ENCODE data around the gene ICE2. TPM values are rescaled to one million over a fixed set of nuclear protein-coding genes. Genes with fewer than 3 reads are reported as not detected.
A peak's percentile ranks its signal among the peaks of the same experiment; 100 is the strongest.
"Not testable (repeated sequence)": the region's sequence is repeated elsewhere in the genome, so short reads cannot be mapped to it uniquely, and the experiment has no call there.

The ICE2 gene
- total and polyA plus RNA-seq, 3 experiments from 2014 or later: 51.7 to 59.5 (median 57.5) TPM

- H3K27me3 Mint-ChIP-seq; H3K27ac ChIP-seq (ENCODE audit: low read depth, low read length); H3K9me3 Mint-ChIP-seq; H3K36me3 ChIP-seq (ENCODE audit: insufficient read depth, low read length); POLR2A ChIA-PET; H3K36me3 Mint-ChIP-seq; H3K4me3 ChIP-seq (ENCODE audit: low read length); CTCF ChIA-PET; H3K9me3 ChIP-seq (ENCODE audit: low read length); H3K27me3 ChIP-seq (ENCODE audit: insufficient read depth, low read length, poor library complexity, severe bottlenecking); H3K4me3 Mint-ChIP-seq; DNase-seq: not testable (repeated sequence)
- peak overlapping the region in 1 of 8 donors; percentile 68 for H3K27ac Mint-ChIP-seq
- peaks cover 20 to 24% (median 23%) of the 10 kb centered on the region in 3 donors for H3K4me1 Mint-ChIP-seq
- peaks cover 17% of the 10 kb centered on the region for H3K4me1 ChIP-seq (ENCODE audit: insufficient read depth, low read length)
Measured at GRCh38 chr15:60404351-60404750, 74.6 kb downstream of the ICE2 start.

- Histone ChIP-seq H3K4me1 (ENCODE audit: insufficient read depth, low read length) (peaks cover 21% of the 10 kb centered on the region), H3K36me3 (ENCODE audit: insufficient read depth, low read length) (no peaks in the 10 kb centered on the region), H3K27me3 (ENCODE audit: insufficient read depth, low read length, poor library complexity, severe bottlenecking) (no peaks in the 10 kb centered on the region), H3K4me3 (ENCODE audit: low read length) (no peak overlapping the region), H3K27ac (ENCODE audit: low read depth, low read length) (no peak overlapping the region), H3K9me3 (ENCODE audit: low read length) (no peaks in the 10 kb centered on the region)
- peaks cover 0 to 12% (median 0%) of the 10 kb centered on the region in 3 donors for H3K36me3 Mint-ChIP-seq
- ChIA-PET POLR2A (no interaction called here), CTCF (no interaction called here)
- peak overlapping the region in 1 of 7 donors; percentile 66 for H3K4me3 Mint-ChIP-seq
- peaks cover 0 to 8% (median 2%) of the 10 kb centered on the region in 5 donors for H3K9me3 Mint-ChIP-seq
- H3K4me1 Mint-ChIP-seq: peaks cover 26 to 31% (median 27%) of the 10 kb centered on the region in 3 donors
- no peak for DNase-seq
- H3K27me3 Mint-ChIP-seq: peaks cover 0 to 14% of the 10 kb centered on the region in 2 donors
- H3K27ac Mint-ChIP-seq: peak overlapping the region in 1 of 8 donors; percentile 99
Measured at GRCh38 chr15:60400944-60401343, 78.0 kb downstream of the ICE2 start.

GRCh38 chr15:60399931-60400330 is 79.0 kb downstream of the ICE2 start:
- H3K36me3 ChIP-seq (ENCODE audit: insufficient read depth, low read length): no peaks in the 10 kb centered on the region
- no peaks in the 10 kb centered on the region for H3K9me3 ChIP-seq (ENCODE audit: low read length)
- Mint-ChIP-seq H3K4me3 (peak overlapping the region in 4 of 7 donors; percentile 85 to 98 (median 93)), H3K36me3 (peaks cover 0 to 21% (median 2%) of the 10 kb centered on the region in 3 donors), H3K9me3 (peaks cover 0 to 8% (median 2%) of the 10 kb centered on the region in 5 donors), H3K27ac (peak overlapping the region in 5 of 8 donors; percentile 23 to 99 (median 57)), H3K4me1 (peaks cover 34 to 41% (median 37%) of the 10 kb centered on the region in 3 donors), H3K27me3 (peaks cover 0 to 14% of the 10 kb centered on the region in 2 donors)
- no peaks in the 10 kb centered on the region for H3K27me3 ChIP-seq (ENCODE audit: insufficient read depth, low read length, poor library complexity, severe bottlenecking)
- no peak overlapping the region for H3K4me3 ChIP-seq (ENCODE audit: low read length)
- ChIA-PET CTCF (no interaction called here), POLR2A (no interaction called here)
- no peak for DNase-seq
- no peak overlapping the region for H3K27ac ChIP-seq (ENCODE audit: low read depth, low read length)
- peaks cover 21% of the 10 kb centered on the region for H3K4me1 ChIP-seq (ENCODE audit: insufficient read depth, low read length)

- Mint-ChIP-seq H3K9me3 (peaks cover 0 to 8% (median 2%) of the 10 kb centered on the region in 5 donors), H3K36me3 (peaks cover 0 to 26% (median 2%) of the 10 kb centered on the region in 3 donors), H3K4me3 (peak overlapping the region; percentile 85 to 98 (median 93)), H3K27ac (peak overlapping the region; percentile 88 to 99 (median 96)), H3K4me1 (peaks cover 38 to 47% (median 43%) of the 10 kb centered on the region in 3 donors), H3K27me3 (peaks cover 0 to 14% of the 10 kb centered on the region in 2 donors)
- no peaks in the 10 kb centered on the region for H3K9me3 ChIP-seq (ENCODE audit: low read length)
- H3K27ac ChIP-seq (ENCODE audit: low read depth, low read length): peak overlapping the region; percentile 90
- no peaks in the 10 kb centered on the region for H3K36me3 ChIP-seq (ENCODE audit: insufficient read depth, low read length)
- no peaks in the 10 kb centered on the region for H3K27me3 ChIP-seq (ENCODE audit: insufficient read depth, low read length, poor library complexity, severe bottlenecking)
- CTCF ChIA-PET: interaction anchor here (1.8 kb wide), 1 partner anchor 41 kb away, joined by 5 read pairs; no protein-coding TSS in a partner anchor
- POLR2A ChIA-PET: interaction anchor here (2.0 kb wide), 1 partner anchor 79 kb away, joined by 9 read pairs; the partner anchor contains the start of gene ICE2
- peaks cover 21% of the 10 kb centered on the region for H3K4me1 ChIP-seq (ENCODE audit: insufficient read depth, low read length)
- DNase-seq: peak in 1 of 5 donors; percentile 4
- peak overlapping the region; percentile 62 for H3K4me3 ChIP-seq (ENCODE audit: low read length)
Measured at GRCh38 chr15:60399246-60399915, 79.6 kb downstream of the ICE2 start.

- H3K9me3 ChIP-seq (ENCODE audit: low read length): no peaks in the 10 kb centered on the region
- H3K36me3 ChIP-seq (ENCODE audit: insufficient read depth, low read length): no peaks in the 10 kb centered on the region
- Mint-ChIP-seq H3K4me3 (peak within 1 kb of the TSS; percentile 85 to 98 (median 96)), H3K4me1 (peaks cover 50 to 61% (median 56%) of the 10 kb centered on the region in 3 donors), H3K27ac (peak within 1 kb of the TSS; percentile 93 to 99 (median 96)), H3K9me3 (peaks cover 0 to 8% (median 2%) of the 10 kb centered on the region in 5 donors), H3K27me3 (peaks cover 0 to 14% of the 10 kb centered on the region in 2 donors), H3K36me3 (peaks cover 2 to 37% (median 3%) of the 10 kb centered on the region in 3 donors)
- DNase-seq: peak; percentile 65 to 94 (median 83)
- H3K4me3 ChIP-seq (ENCODE audit: low read length): peak within 1 kb of the TSS; percentile 76
- H3K4me1 ChIP-seq (ENCODE audit: insufficient read depth, low read length): peaks cover 27% of the 10 kb centered on the region
- peak within 1 kb of the TSS; percentile 90 for H3K27ac ChIP-seq (ENCODE audit: low read depth, low read length)
- POLR2A ChIA-PET: interaction anchor here (0.5 to 2.0 kb wide), 10 partner anchors 9 to 1698 kb away, joined by 3 to 9 read pairs (median 4); partner anchors contain the start of genes BNIP2 and ICE2
- CTCF ChIA-PET: interaction anchor here (0.6 to 1.8 kb wide), 5 partner anchors 10 to 739 kb away, joined by 3 to 7 read pairs (median 4); no protein-coding TSS in a partner anchor
- H3K27me3 ChIP-seq (ENCODE audit: insufficient read depth, low read length, poor library complexity, severe bottlenecking): no peaks in the 10 kb centered on the region
Measured at GRCh38 chr15:60397772-60398445, 81.0 kb downstream of the ICE2 start, which contains the start of gene ANXA2. TSS of gene ANXA2 (minus strand) at chr15:60397986. CDS start at chr15:60386075, 11,911 bp downstream.

- POLR2A ChIA-PET: interaction anchor here (0.7 to 2.0 kb wide), 6 partner anchors 10 to 708 kb away, joined by 3 to 9 read pairs (median 4); partner anchors contain the start of genes BNIP2 and ICE2
- H3K27ac Mint-ChIP-seq: peak overlapping the region; percentile 92 to 99 (median 94)
- peak overlapping the region; percentile 76 for H3K4me3 ChIP-seq (ENCODE audit: low read length)
- H3K36me3 ChIP-seq (ENCODE audit: insufficient read depth, low read length): no peaks in the 10 kb centered on the region
- CTCF ChIA-PET: interaction anchor here (1.3 to 1.8 kb wide), 3 partner anchors 12 to 47 kb away, joined by 3 to 5 read pairs (median 4); no protein-coding TSS in a partner anchor
- peaks cover 32% of the 10 kb centered on the region for H3K4me1 ChIP-seq (ENCODE audit: insufficient read depth, low read length)
- H3K27me3 ChIP-seq (ENCODE audit: insufficient read depth, low read length, poor library complexity, severe bottlenecking): no peaks in the 10 kb centered on the region
- H3K9me3 ChIP-seq (ENCODE audit: low read length): no peaks in the 10 kb centered on the region
- H3K27me3 Mint-ChIP-seq: peaks cover 0 to 14% of the 10 kb centered on the region in 2 donors
- peaks cover 4 to 41% (median 4%) of the 10 kb centered on the region in 3 donors for H3K36me3 Mint-ChIP-seq
- peaks cover 57 to 68% (median 62%) of the 10 kb centered on the region in 3 donors for H3K4me1 Mint-ChIP-seq
- H3K4me3 Mint-ChIP-seq: peak overlapping the region; percentile 85 to 98 (median 96)
- H3K9me3 Mint-ChIP-seq: peaks cover 0 to 8% (median 2%) of the 10 kb centered on the region in 5 donors
- peak overlapping the region; percentile 90 for H3K27ac ChIP-seq (ENCODE audit: low read depth, low read length)
- DNase-seq: peak; percentile 8 to 68 (median 30)
Measured at GRCh38 chr15:60396958-60397771, 81.8 kb downstream of the ICE2 start.

GRCh38 chr15:60396560-60396957 is 82.4 kb downstream of the ICE2 start:
- Mint-ChIP-seq H3K4me1 (peaks cover 62 to 74% (median 68%) of the 10 kb centered on the region in 3 donors), H3K4me3 (peak overlapping the region; percentile 85 to 98 (median 96)), H3K9me3 (peaks cover 0 to 8% (median 2%) of the 10 kb centered on the region in 5 donors), H3K27ac (peak overlapping the region; percentile 10 to 99 (median 94)), H3K27me3 (peaks cover 0 to 14% of the 10 kb centered on the region in 2 donors), H3K36me3 (peaks cover 4 to 41% (median 4%) of the 10 kb centered on the region in 3 donors)
- ChIA-PET CTCF (no interaction called here), POLR2A (interaction anchor here (0.9 kb wide), 1 partner anchor 82 kb away, joined by 3 read pairs; no protein-coding TSS in a partner anchor)
- no peaks in the 10 kb centered on the region for H3K36me3 ChIP-seq (ENCODE audit: insufficient read depth, low read length)
- H3K4me3 ChIP-seq (ENCODE audit: low read length): peak overlapping the region; percentile 76
- no peaks in the 10 kb centered on the region for H3K9me3 ChIP-seq (ENCODE audit: low read length)
- no peak for DNase-seq
- peak overlapping the region; percentile 90 for H3K27ac ChIP-seq (ENCODE audit: low read depth, low read length)
- H3K27me3 ChIP-seq (ENCODE audit: insufficient read depth, low read length, poor library complexity, severe bottlenecking): no peaks in the 10 kb centered on the region
- H3K4me1 ChIP-seq (ENCODE audit: insufficient read depth, low read length): peaks cover 34% of the 10 kb centered on the region
